Fibroblast of skin of right quadriceps (primary cell): ENCODE results near the gene CACNG8.

Experiments used
- DNase-seq: peaks from one replicate; pipeline ENCODE4 v3.0.0-alpha.2; 2013

CACNG8 gene

GRCh38 chr19:53965091-53965490 is 2.4 kb downstream of the CACNG8 start:
- DNase-seq, result no peak

- no peak for DNase-seq
These were observed 4.2 kb downstream of the CACNG8 start for GRCh38 chr19:53966931-53967330.

GRCh38 chr19:53969366-53969765 is 6.6 kb downstream of the CACNG8 start:
- no peak for DNase-seq

- no peak for DNase-seq
These were observed 8.9 kb downstream of the CACNG8 start for GRCh38 chr19:53971673-53972072.

GRCh38 chr19:53977429-53977990 is 14.8 kb downstream of the CACNG8 start:
- DNase-seq, result peak; percentile 77

GRCh38 chr19:53977991-53978731 is 15.4 kb downstream of the CACNG8 start:
- DNase-seq, result peak; percentile 84

GRCh38 chr19:53978975-53979801 is 16.5 kb downstream of the CACNG8 start:
- DNase-seq, result no peak

GRCh38 chr19:53980539-53981375 is 18.0 kb downstream of the CACNG8 start:
- DNase-seq, result peak; percentile 7

GRCh38 chr19:53981376-53981951 is 18.7 kb downstream of the CACNG8 start:
- no peak for DNase-seq

- DNase-seq, result no peak
These were observed 19.3 kb downstream of the CACNG8 start for GRCh38 chr19:53982001-53982451.

GRCh38 chr19:53982611-53983010 is 19.9 kb downstream of the CACNG8 start:
- no peak for DNase-seq

GRCh38 chr19:53983457-53984289 is 20.9 kb downstream of the CACNG8 start:
- DNase-seq, result no peak

GRCh38 chr19:53985863-53986262 is 23.1 kb downstream of the CACNG8 start:
- no peak for DNase-seq

- DNase-seq, result no peak
These were observed 26.2 kb downstream of the CACNG8 start for GRCh38 chr19:53988981-53989380.

- no peak for DNase-seq
These were observed 27.1 kb downstream of the CACNG8 start for GRCh38 chr19:53989600-53990533.

GRCh38 chr19:53991224-53992113 is 28.7 kb downstream of the CACNG8 start, which contains the start of gene CACNG6:
Gene CACNG6, plus strand, starts transcription at chr19:53991637. Its CDS starts 1,241 bp downstream, at chr19:53992878.
- no peak for DNase-seq

- DNase-seq, result no peak
These were observed 29.5 kb downstream of the CACNG8 start for GRCh38 chr19:53992211-53992610.

GRCh38 chr19:53992815-53993214 is 30.1 kb downstream of the CACNG8 start:
- no peak for DNase-seq

GRCh38 chr19:53993448-53993847 is 30.7 kb downstream of the CACNG8 start:
- DNase-seq, result no peak
